OCI-LY7 (cell line): ENCODE results near the gene TNS3.

ENCODE experiments used
- EZH2phosphoT487 ChIP-seq: fragments of 200-600 bp; sonication (generic); IDR thresholded peaks from 2 replicates; pipeline ENCODE4 v1.6.1; 2018; ENCODE audit warnings: low read depth, borderline replicate concordance, mild to moderate bottlenecking, mixed run types, antibody characterized with exemption, low read length, moderate library complexity, mixed read lengths
- TF ChIP-seq, protein P1 (sequence below): fragments of 200-600 bp; sonication (generic); conservative IDR thresholded peaks from 2 replicates; pipeline ENCODE4 v1.5.1; 2014; ENCODE audit warnings: mild to moderate bottlenecking, antibody characterized with exemption, low read length, moderate library complexity, mixed read lengths

DNA sequence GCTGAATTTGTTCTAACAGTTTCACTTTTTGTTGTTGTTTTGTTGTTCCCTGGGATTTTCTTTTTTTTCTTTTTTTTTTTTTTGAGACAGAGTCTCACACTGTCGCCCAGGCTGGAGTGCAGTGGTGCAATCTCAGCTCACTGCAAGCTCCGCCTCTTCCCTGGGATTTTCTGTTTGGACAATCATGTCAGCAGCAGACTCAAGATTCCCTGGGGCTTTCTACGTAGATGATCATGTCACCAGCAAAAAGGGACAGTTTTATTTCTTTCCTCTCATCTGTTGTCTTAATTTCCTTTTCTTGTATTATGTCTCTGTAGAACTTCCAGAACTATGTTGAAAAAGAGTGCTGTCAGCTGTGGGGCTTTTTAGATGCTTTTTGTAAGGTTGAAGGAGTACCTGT lies 241.4 kb downstream of the TNS3 start:
- TF ChIP-seq, protein P1, sequence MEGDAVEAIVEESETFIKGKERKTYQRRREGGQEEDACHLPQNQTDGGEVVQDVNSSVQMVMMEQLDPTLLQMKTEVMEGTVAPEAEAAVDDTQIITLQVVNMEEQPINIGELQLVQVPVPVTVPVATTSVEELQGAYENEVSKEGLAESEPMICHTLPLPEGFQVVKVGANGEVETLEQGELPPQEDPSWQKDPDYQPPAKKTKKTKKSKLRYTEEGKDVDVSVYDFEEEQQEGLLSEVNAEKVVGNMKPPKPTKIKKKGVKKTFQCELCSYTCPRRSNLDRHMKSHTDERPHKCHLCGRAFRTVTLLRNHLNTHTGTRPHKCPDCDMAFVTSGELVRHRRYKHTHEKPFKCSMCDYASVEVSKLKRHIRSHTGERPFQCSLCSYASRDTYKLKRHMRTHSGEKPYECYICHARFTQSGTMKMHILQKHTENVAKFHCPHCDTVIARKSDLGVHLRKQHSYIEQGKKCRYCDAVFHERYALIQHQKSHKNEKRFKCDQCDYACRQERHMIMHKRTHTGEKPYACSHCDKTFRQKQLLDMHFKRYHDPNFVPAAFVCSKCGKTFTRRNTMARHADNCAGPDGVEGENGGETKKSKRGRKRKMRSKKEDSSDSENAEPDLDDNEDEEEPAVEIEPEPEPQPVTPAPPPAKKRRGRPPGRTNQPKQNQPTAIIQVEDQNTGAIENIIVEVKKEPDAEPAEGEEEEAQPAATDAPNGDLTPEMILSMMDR, result no peak
- TF ChIP-seq EZH2phosphoT487, result no peak
